Renal cortical epithelial cell (primary cell): ENCODE data around the gene C15orf39. TPM values are rescaled to one million over a fixed set of nuclear protein-coding genes. Genes with fewer than 3 reads are reported as not detected.

Experiments used
- DNase-seq: peaks from one replicate; pipeline ENCODE4 v3.0.0-alpha.2; 2011; ENCODE audit warnings: low read depth
- total RNA-seq: library from RNA; depleted of rRNA; stranded (reverse); fragments of >200 nt; gene quantifications from 2 replicates; pipeline ENCODE4 v1.2.3, GENCODE V29; 2014

The C15orf39 gene
- total RNA-seq, 1 donor from 2014 or later, result 8.3 TPM

GRCh38 chr15:75197062-75197630, 4.5 kb upstream of the C15orf39 start:
- DNase-seq, result no peak

DNA sequence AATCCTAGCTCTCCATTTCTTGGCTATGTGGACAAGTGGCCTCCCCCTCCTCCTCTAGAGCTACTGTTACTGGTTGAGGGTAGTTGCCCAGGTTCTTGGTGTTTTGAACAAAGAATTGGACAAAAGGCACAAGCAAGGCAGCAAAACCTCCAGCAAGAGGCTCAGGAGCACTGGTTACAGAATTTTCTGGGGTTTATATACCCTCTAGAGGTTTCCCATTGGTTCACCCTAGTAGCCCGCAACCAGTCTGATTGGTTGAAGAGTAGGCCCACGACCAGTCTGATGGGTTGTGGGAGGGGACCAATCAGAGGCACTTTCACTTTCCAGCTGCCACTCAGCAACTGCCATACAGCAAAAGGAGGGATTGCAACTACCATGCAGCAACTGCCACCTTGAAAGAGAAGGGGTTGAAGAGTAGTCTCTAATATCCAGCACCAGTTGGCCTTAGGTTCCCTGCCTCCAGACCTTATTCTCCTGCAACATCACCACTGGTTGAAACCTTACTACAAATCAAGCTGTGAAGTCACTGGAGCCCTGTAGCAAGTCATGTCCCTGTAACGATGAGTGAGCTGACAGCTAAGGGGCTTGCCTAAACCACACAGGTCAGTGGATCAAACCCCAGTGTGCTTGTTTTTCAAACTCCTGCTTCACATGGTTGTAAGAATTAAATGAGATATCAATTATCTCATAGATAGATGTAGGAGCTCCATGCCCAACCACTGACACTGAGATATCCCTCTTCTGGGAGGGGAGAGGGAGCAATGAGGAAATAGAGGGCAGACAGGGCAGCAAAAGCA, 2.9 kb upstream of the C15orf39 start:
- no peak for DNase-seq

- no peak for DNase-seq
These were observed 2.2 kb upstream of the C15orf39 start for GRCh38 chr15:75199357-75199940.

DNA sequence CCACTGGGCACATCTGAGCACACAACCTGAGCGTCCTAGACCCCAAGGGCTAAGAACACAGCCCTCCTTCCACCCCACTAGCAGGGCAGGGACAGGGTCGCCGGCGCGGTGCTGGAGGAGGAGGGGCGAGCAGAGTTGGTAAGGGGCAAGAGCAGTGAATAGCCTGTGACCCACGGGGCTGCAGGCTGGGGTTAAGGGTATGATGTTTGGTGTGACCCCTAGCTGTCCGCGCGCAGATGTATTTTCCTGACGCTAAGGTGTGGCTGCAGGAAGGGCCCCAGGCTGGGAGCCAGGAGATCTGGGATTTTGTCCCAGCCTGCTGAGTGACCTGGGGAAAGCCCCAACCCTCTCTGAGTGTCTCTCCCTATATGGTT, 1.3 kb upstream of the C15orf39 start:
- DNase-seq, result no peak

- DNase-seq, result peak; percentile 49
These were observed 692 bp upstream of the C15orf39 start for GRCh38 chr15:75200765-75201615.

GRCh38 chr15:75202251-75203016, 752 bp downstream of the C15orf39 start:
- peak; percentile 21 for DNase-seq

DNA sequence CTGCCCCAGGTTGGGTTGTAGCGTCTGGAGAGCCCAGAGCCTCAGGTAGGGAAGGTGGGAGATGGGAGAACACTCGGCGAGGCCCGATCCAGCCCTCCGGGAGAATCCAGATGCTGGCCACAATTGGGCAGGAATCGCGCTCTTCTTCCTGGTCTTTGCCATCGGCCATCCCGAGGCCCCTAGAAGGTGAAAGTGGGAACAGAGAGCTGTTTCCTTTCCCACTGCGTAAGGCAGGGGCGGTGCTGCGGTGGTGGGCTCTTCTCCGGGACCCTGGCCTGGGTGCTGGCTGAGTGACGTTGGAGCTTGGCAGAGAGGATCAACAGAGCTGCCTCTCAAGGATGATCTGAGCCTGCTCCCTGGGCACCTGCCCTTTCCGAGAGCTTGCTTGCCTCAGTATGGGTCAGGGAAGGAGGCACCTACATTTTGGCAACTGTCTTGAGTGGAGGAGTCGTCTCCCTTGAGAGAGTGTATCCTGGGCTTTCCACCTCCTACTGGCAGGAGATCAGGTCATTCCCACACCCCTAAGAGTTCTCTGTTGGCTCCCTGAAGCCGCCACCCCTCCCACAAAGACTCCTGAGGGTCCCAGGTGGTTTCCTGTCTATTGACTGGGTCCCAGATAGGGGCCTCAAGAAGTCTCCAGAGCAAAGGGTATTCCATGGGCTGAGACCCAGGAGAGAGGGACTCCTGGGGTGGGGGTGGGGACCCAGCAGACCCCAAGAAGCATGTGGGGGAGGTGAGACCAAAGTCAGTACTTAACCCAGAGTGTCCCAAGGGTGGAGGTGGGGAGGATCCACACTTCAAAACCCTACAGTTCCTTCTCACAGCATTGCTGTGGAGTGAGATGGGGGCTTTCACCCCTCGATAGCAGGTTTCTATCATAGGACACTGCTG, 1.6 kb downstream of the C15orf39 start:
- no peak for DNase-seq

DNA sequence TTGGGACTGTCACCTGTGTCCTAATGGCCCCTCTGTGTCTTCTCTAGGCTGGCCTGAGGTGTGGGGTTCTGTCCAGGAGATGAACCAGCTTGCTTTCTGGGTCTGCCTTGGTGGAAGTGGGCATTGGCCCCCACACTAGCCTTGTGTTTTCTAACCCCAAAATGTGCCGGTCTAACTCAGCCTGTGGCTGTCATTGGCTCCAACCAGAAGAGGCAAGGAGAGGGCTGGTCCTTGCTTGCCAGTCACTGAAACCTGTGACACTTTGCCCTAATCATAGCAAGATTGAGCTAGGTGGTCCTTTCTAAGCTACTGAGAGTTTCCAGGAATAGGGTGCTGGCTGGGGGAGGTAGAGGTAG, 2.2 kb downstream of the C15orf39 start:
- DNase-seq, result no peak

DNA sequence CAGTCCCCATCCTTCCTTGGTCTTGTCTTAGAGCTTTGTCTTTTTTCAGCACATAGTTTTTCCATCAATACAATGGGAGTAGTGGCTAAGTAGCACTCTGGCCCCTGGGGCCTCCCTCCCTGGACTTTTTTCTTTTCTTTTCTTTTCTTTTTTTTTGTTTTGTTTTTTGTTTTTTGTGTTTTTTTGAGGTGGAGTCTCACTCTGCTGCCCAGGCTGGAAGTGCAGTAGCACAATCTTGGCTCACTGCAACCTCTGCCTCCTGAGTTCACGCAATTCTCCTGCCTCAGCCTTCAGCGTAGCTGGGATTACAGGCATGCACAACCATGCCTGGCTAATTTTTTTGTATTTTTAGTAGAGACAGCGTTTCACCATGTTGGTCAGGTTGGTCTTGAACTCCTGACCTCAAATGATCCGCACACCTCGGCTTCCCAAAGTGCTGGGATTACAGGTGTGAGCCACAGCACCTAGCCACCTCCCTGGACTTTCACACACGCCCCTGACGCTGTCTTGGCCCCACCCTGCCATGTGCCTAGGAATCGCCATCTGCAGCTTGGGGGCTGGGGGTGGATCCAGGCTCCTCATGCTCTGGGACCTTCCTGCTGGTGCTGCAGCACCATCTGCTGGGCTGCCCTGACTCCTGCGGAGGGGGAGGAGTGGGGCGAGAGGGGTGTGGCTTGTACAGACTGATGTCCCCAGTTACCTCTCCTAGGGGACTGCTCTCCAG, 2.8 kb downstream of the C15orf39 start:
- peak; percentile 73 for DNase-seq

- DNase-seq, result no peak
These were observed 3.3 kb downstream of the C15orf39 start for GRCh38 chr15:75205064-75205395.

GRCh38 chr15:75206006-75206405, 4.3 kb downstream of the C15orf39 start:
- no peak for DNase-seq

DNA sequence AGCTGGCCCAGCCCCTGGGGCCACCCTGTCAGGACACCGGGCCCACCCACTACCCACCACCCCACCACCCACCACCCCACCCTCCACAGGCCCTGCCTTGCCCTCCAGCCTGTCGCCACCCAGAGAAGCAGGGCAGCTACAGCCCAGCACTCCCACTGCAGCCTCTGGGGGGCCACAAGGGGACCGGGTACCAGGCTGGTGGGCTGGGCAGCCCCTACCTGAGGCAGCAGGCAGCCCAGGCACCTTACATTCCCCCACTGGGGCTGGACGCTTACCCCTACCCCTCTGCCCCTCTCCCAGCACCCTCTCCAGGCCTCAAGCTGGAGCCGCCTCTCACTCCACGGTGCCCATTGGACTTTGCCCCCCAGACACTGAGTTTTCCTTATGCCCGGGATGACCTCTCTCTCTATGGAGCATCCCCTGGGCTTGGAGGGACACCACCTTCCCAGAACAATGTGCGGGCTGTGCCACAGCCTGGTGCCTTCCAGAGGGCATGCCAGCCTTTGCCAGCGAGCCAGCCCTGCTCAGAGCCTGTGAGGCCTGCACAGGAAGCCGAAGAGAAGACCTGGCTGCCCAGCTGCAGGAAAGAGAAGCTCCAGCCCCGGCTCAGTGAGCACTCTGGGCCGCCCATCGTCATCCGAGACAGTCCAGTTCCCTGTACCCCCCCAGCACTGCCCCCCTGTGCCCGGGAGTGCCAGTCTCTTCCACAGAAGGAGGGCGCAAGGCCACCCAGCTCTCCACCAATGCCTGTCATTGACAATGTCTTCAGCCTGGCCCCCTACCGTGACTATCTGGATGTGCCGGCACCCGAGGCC, 5.3 kb downstream of the C15orf39 start:
- no peak for DNase-seq

DNA sequence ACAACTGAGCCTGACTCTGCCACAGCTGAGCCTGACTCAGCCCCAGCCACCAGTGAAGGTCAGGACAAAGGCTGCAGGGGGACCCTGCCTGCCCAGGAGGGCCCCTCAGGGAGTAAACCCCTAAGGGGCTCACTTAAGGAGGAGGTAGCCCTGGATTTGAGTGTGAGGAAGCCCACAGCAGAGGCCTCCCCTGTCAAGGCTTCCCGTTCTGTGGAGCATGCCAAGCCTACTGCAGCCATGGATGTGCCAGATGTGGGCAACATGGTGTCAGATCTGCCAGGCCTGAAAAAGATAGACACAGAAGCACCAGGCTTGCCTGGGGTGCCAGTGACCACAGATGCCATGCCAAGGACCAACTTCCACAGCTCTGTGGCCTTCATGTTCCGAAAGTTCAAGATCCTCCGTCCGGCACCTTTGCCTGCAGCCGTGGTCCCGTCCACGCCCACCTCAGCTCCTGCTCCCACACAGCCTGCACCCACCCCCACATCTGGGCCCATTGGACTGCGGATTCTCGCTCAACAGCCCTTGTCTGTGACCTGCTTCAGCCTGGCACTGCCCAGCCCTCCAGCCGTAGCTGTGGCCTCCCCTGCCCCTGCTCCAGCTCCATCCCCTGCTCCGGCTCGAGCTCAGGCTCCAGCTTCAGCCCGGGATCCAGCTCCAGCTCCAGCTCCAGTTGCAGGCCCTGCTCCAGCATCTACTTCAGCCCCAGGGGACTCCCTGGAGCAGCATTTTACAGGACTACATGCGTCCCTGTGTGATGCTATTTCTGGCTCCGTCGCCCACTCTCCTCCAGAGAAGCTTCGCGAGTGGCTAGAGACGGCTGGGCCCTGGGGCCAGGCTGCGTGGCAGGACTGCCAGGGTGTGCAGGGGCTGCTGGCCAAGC, 6.2 kb downstream of the C15orf39 start:
- no peak for DNase-seq

DNA sequence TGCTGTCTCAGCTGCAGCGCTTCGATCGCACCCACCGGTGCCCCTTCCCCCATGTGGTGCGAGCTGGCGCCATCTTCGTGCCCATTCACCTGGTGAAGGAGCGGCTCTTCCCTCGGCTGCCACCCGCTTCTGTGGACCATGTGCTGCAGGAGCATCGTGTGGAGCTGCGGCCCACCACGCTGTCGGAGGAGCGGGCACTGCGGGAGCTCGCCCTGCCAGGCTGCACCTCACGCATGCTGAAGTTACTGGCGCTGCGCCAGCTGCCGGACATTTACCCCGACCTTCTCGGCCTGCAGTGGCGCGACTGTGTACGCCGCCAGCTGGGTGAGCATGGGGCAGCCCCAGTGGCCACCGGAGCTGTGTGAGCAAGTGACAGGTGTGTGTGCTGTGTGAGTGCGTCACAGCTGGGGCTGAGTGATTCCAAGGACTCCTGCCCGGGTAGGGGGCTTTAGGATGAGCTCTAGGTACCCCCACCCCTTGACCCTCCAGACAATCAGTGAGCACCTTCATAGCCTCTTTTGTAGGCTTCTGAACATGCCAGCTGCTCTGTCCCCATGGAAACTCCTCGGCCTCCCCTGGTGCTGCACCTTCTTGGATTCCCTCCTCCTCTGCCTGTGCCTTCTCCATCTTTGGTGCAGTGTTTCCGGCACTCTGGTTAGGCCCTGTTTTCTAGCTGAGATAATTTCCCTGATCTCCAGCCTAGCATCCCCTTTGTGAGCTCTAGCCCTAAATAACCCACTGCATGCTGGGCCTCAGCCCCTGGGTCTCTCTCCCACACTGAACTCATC, 7.0 kb downstream of the C15orf39 start:
- DNase-seq, result no peak

DNA sequence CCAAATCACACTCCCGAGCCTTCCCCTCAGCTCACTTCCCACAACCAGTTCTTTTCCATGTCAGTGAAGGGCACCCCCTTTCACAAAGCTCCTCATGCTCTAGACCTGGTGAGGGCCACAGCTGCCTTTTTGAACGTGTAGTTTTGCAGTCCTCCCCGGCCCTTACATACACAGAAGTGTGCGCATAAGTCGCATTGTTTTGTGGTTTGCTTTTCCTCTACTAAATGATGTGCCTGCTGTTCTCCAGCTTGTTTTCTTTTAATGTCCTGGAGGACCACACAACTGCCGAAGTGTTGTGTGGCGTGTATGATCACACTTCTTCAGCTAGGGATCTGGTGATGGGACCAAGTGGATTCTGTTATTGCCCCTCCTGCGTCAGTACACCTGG, 7.6 kb downstream of the C15orf39 start:
- no peak for DNase-seq

- DNase-seq, result no peak
These were observed 9.1 kb downstream of the C15orf39 start for GRCh38 chr15:75210811-75211230.

DNA sequence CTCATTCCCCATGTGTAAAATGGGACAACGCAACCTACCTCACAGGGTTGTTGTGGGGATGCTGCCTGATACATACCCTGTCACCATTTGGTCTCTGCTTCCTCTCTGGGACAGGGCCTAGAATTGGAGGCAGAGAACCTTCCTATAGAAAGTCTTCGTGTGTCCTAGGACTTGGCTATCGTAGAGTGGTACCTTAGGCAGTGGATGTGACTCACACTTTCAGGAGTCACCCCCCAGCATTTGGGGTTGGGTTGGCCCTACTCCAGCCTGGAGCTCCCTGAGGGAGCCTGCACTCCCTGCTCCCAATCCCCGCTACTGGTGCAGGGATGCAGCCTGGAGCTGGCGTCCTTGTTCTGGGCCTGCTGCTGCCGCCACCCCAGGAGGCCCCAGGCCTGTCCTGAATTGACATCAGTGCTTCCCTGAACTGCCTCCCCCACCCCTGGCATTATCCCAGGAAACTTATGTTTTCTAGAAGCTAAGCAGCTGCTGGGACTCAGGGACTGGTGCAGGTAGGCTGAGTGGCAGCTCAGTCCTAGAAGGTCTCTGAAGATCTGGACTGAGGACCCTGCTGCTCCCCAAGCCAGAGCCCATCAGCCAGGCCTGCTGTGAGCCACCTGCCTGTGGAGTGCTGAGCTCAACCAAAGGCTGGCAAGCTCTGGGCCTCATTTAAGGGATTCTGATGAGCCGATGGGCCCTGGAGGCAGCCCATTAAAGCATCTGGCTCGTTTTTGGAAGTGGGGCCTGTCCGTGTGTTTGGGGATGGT, 9.9 kb downstream of the C15orf39 start:
- DNase-seq, result no peak
